NCI-H748 (cell line): Measurements from ENCODE around the gene SLFNL1.

Source experiments
- DNase-seq: peaks from one replicate; lab custom pipeline; 2025; ENCODE audit not compliant: unreplicated experiment; lab: John Stamatoyannopoulos, UW

Gene SLFNL1

GRCh38 chr1:41020654-41021053, 871 bp downstream of the SLFNL1 start:
- DNase-seq: no peak

- no peak for DNase-seq
These were observed 1.4 kb downstream of the SLFNL1 start for GRCh38 chr1:41020109-41020576.

GRCh38 chr1:41019353-41019745, 2.2 kb downstream of the SLFNL1 start:
- DNase-seq: no peak

GRCh38 chr1:41018018-41018410, 3.5 kb downstream of the SLFNL1 start:
- DNase-seq: no peak

DNA sequence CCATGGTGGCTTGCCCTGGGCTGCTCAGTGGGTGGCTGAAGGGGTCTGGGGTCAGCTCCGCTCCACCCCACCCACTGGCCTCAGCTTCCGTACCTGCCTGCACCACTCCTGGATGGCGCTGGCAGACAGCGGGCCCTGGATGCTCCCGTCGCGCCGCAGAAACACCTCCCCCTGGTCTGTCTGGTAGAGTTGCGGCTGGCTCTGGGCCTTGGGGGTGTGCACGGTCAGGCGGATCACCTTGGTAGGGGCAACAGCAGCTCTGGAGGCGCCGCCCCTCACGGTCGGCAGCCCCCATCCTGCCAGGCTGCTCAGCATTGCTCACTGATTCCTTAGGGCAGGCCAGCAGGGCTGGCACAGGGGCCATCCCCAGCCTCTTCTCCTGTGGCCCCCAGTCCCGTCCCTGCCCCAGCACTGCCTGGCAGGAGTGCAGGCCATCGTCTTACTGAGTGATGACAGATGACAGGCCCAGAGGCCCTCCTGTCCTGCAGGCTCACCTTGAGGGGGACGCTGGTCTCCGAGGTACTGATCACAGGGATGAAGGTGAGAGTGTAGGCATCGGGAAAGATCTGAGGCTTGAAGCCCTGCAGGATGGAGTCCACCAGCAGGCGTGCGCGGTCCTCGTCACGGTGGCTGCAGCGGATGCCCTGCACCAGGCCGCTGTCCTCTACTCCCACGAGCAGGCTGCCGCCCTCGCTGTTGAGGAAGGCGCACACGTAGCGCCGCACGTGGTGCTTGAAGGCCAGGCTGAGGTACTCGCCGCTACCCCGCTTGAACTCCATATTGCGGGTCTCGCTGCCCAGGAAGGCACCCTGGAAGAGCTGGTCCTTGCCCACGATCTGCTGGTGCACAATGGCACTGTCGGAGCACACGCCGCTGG, 4.1 kb downstream of the SLFNL1 start:
- DNase-seq: no peak

DNA sequence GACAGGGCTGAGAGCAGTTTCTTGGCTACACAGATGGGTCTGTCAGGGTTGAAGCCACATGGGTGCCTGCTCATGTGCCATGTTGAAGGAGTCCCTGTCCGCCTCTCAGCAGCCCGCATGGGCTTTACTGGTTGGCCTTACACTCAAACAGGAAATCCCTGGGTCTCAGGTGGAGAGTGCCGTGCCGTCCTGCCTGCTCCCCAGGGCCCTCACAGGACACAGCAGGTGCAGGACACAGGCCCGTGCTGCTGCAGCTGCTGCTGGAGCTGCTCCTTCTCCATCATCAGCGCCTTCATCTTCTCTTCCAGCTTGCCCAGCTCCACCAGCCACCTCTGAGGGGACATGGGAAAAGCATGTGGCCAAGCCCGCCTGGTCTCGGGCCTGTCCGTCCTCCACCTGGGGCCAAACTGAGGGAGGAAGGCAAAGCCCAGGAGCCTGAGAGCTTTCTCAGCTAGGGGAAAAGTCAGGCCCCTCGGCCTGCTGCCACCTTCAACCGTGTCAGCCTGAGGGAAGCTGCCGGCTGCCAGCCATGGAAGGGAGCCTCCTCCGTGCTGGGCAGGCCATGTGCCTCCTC, 5.5 kb downstream of the SLFNL1 start:
- no peak for DNase-seq

GRCh38 chr1:41015281-41015896, 6.1 kb downstream of the SLFNL1 start:
- DNase-seq: no peak

GRCh38 chr1:41014871-41015270, 6.7 kb downstream of the SLFNL1 start:
- DNase-seq: no peak

DNA sequence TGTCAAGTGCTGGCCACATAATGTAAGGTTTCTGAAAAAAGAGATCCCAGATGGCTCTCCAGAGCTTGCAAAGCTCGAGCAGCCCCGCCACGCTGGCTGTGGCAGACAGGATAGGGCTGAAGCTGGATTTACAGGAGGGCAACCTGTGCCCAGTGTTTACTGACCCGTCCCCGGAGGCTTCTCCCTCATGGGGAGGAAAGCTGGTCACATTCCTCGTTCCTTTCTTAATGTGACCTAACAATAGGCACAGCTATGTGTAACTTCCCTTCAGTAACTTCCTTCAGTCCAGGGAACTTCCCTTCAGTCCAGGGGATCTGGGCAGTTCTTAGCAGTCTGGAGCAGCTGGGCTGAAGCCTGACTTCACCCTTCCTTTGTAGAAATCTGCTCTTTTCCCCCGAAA, 7.7 kb downstream of the SLFNL1 start:
- DNase-seq: no peak

DNA sequence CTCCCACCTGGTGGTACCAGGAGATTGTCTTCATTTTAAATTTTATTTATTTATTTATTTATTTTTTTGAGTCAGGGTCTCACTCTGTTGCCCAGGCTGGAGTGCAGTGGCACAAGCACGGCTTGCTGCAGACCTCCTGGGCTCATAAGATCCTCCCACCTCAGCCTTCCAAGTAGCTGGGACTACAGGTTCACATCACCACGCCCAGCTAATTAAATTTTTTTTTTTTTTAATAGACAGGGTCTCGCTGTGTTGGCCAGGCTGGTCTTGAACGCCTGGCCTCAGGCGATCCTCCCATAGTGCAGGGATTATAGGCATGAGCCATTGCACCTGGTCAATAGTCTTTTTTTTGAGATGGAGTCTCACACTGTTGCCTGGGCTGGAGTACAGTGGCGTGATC, 8.5 kb downstream of the SLFNL1 start:
- no peak for DNase-seq

- DNase-seq: no peak
These were observed 11.2 kb downstream of the SLFNL1 start for GRCh38 chr1:41010345-41010744.

- DNase-seq: no peak
These were observed 12.1 kb downstream of the SLFNL1 start for GRCh38 chr1:41009466-41009865.

DNA sequence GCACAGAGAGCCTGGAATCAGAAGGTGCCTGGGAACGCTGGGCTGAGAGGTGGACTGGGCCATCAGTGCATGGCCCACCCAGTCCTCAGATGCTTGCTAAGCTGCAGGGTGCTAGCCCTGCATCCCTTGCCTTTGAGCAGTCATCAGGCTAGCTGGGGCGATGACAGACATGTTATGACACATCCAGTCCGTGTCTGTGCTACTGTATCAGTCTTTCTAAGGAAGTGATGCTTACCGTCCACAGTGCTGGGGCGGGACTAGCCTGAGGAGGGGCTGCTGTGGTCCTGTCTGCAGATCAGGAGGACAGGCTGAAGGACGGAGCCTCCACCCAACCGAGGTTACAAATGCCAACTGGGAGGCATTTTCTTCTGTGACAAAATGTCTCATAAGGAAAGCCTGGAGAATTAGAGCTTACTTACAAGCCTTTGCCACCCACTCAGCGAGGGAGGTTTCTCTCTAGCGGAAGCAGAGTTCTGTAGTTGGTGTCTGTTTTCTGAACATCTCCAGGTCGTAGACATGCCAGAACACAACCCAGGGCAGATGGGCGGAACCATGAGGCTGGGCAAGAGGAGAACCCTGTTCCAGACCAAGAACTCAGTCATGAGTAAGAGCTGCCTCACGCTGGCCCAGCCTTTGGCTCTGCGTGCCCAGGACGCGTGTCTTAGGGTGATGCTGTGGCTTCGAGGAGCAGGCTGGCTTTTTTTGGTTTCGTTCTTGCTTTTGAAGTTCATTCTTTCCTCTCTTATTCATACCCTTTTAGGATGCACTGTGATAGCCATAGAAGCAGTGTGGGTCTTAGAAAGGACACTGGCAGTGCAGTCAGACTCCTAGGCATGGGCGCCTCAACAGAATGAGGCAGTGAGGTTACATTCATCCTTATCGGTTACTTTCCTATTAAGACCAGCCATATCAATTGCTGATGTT, 14.3 kb downstream of the SLFNL1 start:
- no peak for DNase-seq

GRCh38 chr1:41005876-41006275, 15.6 kb downstream of the SLFNL1 start:
- no peak for DNase-seq

GRCh38 chr1:41003640-41004220, 17.8 kb downstream of the SLFNL1 start:
- peak; percentile 61 for DNase-seq

DNA sequence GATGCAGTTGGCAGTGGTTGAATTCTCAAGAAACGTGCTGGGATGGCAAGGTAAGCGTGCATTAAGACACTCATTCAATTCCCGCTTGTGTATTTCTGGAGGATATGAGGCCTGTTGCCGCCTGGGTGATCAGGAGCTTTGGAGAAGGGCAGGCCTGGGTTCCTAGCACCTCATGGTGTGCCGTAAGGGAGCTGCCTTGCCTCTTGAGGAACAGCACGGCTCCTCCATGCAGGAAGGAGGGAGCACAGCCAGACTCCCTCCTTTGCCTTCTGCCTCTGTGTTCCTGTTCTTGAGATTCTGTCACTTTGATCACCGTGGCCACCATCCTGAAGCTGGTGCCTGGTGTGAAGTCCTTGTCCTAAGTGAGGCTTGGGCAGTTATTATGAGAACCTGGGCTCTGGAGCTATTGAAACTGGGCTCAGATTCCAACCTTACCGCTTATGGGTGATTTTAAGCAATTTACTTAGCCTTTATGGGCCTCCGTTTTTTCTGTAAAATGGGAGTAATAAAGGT, 18.3 kb downstream of the SLFNL1 start:
- no peak for DNase-seq

DNA sequence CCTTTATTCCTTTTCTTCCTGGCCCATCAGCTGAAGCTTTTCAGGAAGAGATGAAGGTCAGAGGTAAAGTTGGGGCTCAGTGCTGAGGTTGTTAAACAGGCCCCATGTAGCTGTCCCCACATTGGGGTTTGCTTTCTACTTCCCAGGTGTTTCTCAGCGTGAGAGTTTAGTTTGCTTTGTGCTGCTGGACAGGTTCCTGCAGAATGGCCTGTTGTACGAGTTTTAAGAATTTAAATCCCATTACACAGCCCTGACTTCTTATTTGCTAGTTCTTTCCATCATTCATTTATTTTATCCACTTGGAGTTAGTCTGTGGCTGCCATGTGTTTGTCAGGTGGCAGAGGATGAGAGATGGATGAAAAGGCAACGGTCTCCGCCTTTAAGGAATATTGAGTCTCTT, 22.9 kb downstream of the SLFNL1 start:
- no peak for DNase-seq

GRCh38 chr1:40997096-40997495, 24.4 kb downstream of the SLFNL1 start:
- DNase-seq: no peak

DNA sequence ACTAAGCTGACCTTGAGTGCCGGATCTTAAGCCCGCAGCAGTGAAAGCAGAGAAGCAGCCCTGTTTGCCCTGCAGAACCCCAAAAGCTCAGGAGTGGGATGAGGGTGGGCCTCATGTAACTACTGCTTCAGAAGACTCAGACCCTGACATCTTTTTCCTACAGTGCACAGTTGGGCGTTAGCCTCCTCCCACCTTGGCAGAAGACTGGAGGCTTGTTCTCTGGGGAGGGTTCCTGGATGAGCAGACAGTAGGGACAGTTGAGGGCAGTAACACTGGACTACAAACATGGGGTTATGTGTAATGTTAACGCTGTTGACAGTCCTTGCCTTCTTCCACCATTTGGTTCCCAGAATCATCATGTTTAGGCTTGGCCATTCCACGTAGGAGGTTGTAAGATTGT, 32.5 kb downstream of the SLFNL1 start:
- no peak for DNase-seq

GRCh38 chr1:40988280-40988679, 33.2 kb downstream of the SLFNL1 start:
- no peak for DNase-seq
